Loucy (cell line): Measurements from ENCODE around the gene LATS1.
"Not testable (repeated sequence)": the region's sequence is repeated elsewhere in the genome, so short reads cannot be mapped to it uniquely, and the experiment has no call there.

Experiments used
- EZH2phosphoT487 ChIP-seq: fragments of 200-600 bp; IDR thresholded peaks from 2 replicates; pipeline ENCODE4 v1.6.1; 2018; ENCODE audit warnings: antibody characterized with exemption, mild to moderate bottlenecking, moderate library complexity, borderline replicate concordance
- TF ChIP-seq, protein P1 (sequence below): fragments of 200-600 bp; sonication (generic); conservative IDR thresholded peaks from 2 replicates; pipeline ENCODE4 v1.5.1; 2014; ENCODE audit warnings: mild to moderate bottlenecking, antibody characterized with exemption, low read length

DNA sequence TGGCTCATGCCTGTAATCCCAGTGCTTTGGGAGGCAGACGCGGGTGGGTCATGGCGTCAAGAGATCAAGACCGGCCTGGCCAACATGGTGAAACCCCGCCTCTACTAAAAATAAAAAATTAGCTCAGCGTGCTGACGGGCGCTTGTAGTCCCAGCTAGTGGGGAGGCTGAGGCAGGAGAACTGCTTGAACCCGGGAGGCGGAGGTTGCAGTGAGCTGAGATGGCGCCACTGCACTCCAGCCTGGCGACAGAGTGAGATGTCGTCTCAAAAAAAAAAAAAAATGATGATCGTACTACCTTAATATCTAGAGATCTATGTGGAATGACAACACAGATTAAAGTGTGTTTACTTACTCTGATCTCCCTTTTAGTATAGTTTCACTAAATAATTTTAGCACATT lies 36.1 kb downstream of the LATS1 start:
- TF ChIP-seq, protein P1, sequence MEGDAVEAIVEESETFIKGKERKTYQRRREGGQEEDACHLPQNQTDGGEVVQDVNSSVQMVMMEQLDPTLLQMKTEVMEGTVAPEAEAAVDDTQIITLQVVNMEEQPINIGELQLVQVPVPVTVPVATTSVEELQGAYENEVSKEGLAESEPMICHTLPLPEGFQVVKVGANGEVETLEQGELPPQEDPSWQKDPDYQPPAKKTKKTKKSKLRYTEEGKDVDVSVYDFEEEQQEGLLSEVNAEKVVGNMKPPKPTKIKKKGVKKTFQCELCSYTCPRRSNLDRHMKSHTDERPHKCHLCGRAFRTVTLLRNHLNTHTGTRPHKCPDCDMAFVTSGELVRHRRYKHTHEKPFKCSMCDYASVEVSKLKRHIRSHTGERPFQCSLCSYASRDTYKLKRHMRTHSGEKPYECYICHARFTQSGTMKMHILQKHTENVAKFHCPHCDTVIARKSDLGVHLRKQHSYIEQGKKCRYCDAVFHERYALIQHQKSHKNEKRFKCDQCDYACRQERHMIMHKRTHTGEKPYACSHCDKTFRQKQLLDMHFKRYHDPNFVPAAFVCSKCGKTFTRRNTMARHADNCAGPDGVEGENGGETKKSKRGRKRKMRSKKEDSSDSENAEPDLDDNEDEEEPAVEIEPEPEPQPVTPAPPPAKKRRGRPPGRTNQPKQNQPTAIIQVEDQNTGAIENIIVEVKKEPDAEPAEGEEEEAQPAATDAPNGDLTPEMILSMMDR = not testable (repeated sequence)
- TF ChIP-seq EZH2phosphoT487 = not testable (repeated sequence)
